HEK293 (cell line): Measurements from ENCODE around the gene ESPNL.

Experiments used
- CTCF ChIA-PET: fragments of 350-600 bp; formaldehyde crosslinking; extraction: SDS; loops from one replicate; lab custom pipeline; 2021; ENCODE audit warnings: antibody characterized with exemption; lab: Yijun Ruan, JAX
- POLR2A ChIA-PET: fragments of 300-600 bp; formaldehyde crosslinking; extraction: SDS; loops from one replicate; lab custom pipeline; 2020; ENCODE audit warnings: antibody characterized with exemption, inconsistent platforms; lab: Yijun Ruan, JAX
- H3K27ac ChIP-seq: fragments of 200-500 bp; sonication (Bioruptor generic); 2 replicates; pipeline ENCODE4 v1.5.1; 2014; ENCODE audit warnings: low read depth, low read length, control low read depth, inconsistent platforms; ENCODE audit errors: extremely low read depth
- H3K36me3 ChIP-seq, 2 experiments: fragments of 200-500 bp in 1 of 2; sonication (Bioruptor generic) in 1 of 2; 1 replicate in 1 of 2; 2 replicates in 1 of 2; pipeline ENCODE4 v1.5.1; 2014 to 2017; ENCODE audit warnings: inconsistent platforms in 2 of 2, low read length in 2 of 2; ENCODE audit not compliant: control insufficient read depth in 2 of 2, insufficient read depth in 1 of 2
- H3K4me1 ChIP-seq: fragments of 200-500 bp; sonication (Bioruptor generic); 2 replicates; pipeline ENCODE4 v1.5.1; 2014; ENCODE audit warnings: mild to moderate bottlenecking, low read length, inconsistent platforms; ENCODE audit not compliant: control insufficient read depth, insufficient read depth
- H3K4me3 ChIP-seq: 2 replicates; pipeline ENCODE4 v1.5.1; 2011; ENCODE audit warnings: low read depth, mild to moderate bottlenecking, control low read depth, low read length, moderate library complexity
- H3K9me3 ChIP-seq: fragments of 200-500 bp; sonication (Bioruptor generic); 2 replicates; pipeline ENCODE4 v1.5.1; 2014; ENCODE audit warnings: low read depth, low read length, inconsistent platforms; ENCODE audit not compliant: control insufficient read depth, insufficient read depth
- BCL11A ChIP-seq: fragments of 450-650 bp; formaldehyde crosslinking; IDR thresholded peaks from 2 replicates; pipeline ENCODE4 v1.5.1; 2016; ENCODE audit warnings: low read depth, missing biosample characterization, missing genetic modification characterization
- PRDM6 ChIP-seq: fragments of 450-650 bp; formaldehyde crosslinking; IDR thresholded peaks from 2 replicates; pipeline ENCODE4 v1.5.1; 2017; ENCODE audit warnings: missing biosample characterization, missing genetic modification characterization
- TSHZ1 ChIP-seq: fragments of 450-650 bp; formaldehyde crosslinking; IDR thresholded peaks from 2 replicates; pipeline ENCODE4 v1.5.1; 2016; ENCODE audit warnings: missing biosample characterization, missing genetic modification characterization, borderline replicate concordance
- YY1 ChIP-seq: fragments of 450-650 bp; formaldehyde crosslinking; IDR thresholded peaks from 2 replicates; pipeline ENCODE4 v1.5.1; 2018; ENCODE audit warnings: missing biosample characterization, missing genetic modification characterization
- ZNF133 ChIP-seq: fragments of 450-650 bp; formaldehyde crosslinking; IDR thresholded peaks from 2 replicates; pipeline ENCODE4 v1.5.1; 2016; ENCODE audit warnings: missing biosample characterization, missing genetic modification characterization
- ZNF174 ChIP-seq: fragments of 450-650 bp; formaldehyde crosslinking; IDR thresholded peaks from 2 replicates; pipeline ENCODE4 v1.5.0; 2017; ENCODE audit warnings: missing biosample characterization, mild to moderate bottlenecking, missing genetic modification characterization
- ZNF211 ChIP-seq: fragments of 450-650 bp; formaldehyde crosslinking; IDR thresholded peaks from 2 replicates; pipeline ENCODE4 v1.5.1; 2016; ENCODE audit warnings: low read depth, missing biosample characterization, missing genetic modification characterization
- ZNF221 ChIP-seq: fragments of 450-650 bp; formaldehyde crosslinking; IDR thresholded peaks from 2 replicates; pipeline ENCODE4 v1.5.1; 2017; ENCODE audit warnings: missing biosample characterization, missing genetic modification characterization, borderline replicate concordance
- ZNF311 ChIP-seq: fragments of 450-650 bp; formaldehyde crosslinking; IDR thresholded peaks from 2 replicates; pipeline ENCODE4 v1.5.1; 2017; ENCODE audit warnings: missing biosample characterization, missing genetic modification characterization, borderline replicate concordance
- ZNF488 ChIP-seq: fragments of 450-650 bp; formaldehyde crosslinking; IDR thresholded peaks from 2 replicates; pipeline ENCODE4 v1.5.1; 2016; ENCODE audit warnings: missing biosample characterization, missing genetic modification characterization
- ZNF521 ChIP-seq: fragments of 450-650 bp; formaldehyde crosslinking; IDR thresholded peaks from 2 replicates; pipeline ENCODE4 v1.5.1; 2017; ENCODE audit warnings: missing biosample characterization, mild to moderate bottlenecking, missing genetic modification characterization
- ZNF610 ChIP-seq: fragments of 450-650 bp; formaldehyde crosslinking; IDR thresholded peaks from 2 replicates; pipeline ENCODE4 v1.5.1; 2016; ENCODE audit warnings: missing biosample characterization, missing genetic modification characterization, borderline replicate concordance
- ZNF704 ChIP-seq: fragments of 450-650 bp; formaldehyde crosslinking; IDR thresholded peaks from 2 replicates; pipeline ENCODE4 v1.5.1; 2016; ENCODE audit warnings: missing biosample characterization, missing genetic modification characterization
- ZNF768 ChIP-seq: fragments of 450-650 bp; formaldehyde crosslinking; IDR thresholded peaks from 2 replicates; pipeline ENCODE4 v1.5.1; 2018; ENCODE audit warnings: missing biosample characterization, mild to moderate bottlenecking, missing genetic modification characterization
- ZSCAN18 ChIP-seq: fragments of 450-650 bp; formaldehyde crosslinking; IDR thresholded peaks from 2 replicates; pipeline ENCODE4 v1.5.1; 2016; ENCODE audit warnings: missing biosample characterization, missing genetic modification characterization
- ZXDB ChIP-seq: fragments of 450-650 bp; formaldehyde crosslinking; IDR thresholded peaks from 2 replicates; pipeline ENCODE4 v1.5.1; 2016; ENCODE audit warnings: missing biosample characterization, missing genetic modification characterization
- TF ChIP-seq, protein P1 (sequence below): fragments of 450-650 bp; formaldehyde crosslinking; IDR thresholded peaks from 2 replicates; pipeline ENCODE4 v1.5.1; 2016; ENCODE audit warnings: missing biosample characterization, missing genetic modification characterization
- TF ChIP-seq, protein P2 (sequence below): fragments of 450-650 bp; formaldehyde crosslinking; IDR thresholded peaks from 2 replicates; pipeline ENCODE4 v1.5.1; 2017; ENCODE audit warnings: missing biosample characterization, missing genetic modification characterization

The ESPNL gene

DNA sequence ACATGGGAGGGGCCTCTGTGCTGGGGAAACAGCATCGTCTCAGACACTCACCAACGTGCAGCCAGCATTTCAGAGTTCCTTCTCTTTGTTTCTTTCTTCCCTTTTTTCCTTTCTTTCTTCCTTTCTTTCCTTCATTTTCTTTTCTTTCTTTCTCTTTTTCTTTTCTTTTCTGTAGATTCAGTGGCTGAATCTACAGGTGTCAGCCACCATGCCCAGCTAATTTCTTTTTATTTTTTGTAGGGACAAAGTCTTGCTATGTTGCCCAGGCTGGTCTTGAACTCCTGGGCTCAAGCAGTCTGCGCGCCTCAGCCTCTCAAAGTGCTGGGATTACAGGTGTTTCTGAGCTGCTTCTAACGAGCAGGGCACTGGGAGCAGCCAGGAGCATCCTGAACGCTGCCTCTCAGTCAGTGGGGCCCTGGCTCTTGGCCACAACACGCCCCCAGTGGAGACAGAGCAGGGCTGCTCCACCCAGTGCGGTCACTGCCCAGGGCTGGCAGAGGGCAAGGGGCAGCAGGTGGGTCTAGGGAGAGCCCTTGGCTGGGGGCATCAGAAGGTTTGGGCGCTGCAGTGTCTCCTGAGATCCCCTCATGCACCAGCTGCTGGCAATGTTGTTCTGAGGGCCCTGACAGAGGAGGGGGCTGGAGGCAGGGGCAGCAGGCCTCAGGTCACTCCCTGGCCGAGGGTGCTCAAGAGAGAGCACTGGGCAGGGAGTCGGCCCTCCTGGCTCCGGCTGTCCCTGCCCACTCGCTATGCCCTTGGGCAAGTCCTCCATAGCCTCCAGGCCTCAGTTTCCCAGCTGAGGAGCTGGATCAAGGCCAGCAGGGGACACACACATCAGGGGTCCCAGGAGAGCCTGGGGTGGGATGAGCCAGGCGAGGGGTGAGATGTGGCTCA is 33.6 kb downstream of the ESPNL start (continued):
- TF ChIP-seq ZNF768, result no peak
- TF ChIP-seq, all 188 proteins: peak for 5

GRCh38 chr2:238134393-238134785 is 34.2 kb downstream of the ESPNL start:
- TF ChIP-seq PRDM6 (tag by site-specific recombination) (no peak), YY1 (tag by site-specific recombination) (no peak), ZNF521 (no peak), ZNF488 (tag by site-specific recombination) (no peak), ZNF311 (tag by site-specific recombination) (no peak), ZXDB (tag by site-specific recombination) (no peak), ZNF704 (tag by site-specific recombination) (no peak), ZNF174 (no peak), ZNF211 (tag by site-specific recombination) (no peak), ZNF133 (tag by site-specific recombination) (no peak), ZNF221 (tag by site-specific recombination) (no peak), ZNF610 (tag by site-specific recombination) (no peak), ZSCAN18 (no peak)
- TF ChIP-seq, protein P1, sequence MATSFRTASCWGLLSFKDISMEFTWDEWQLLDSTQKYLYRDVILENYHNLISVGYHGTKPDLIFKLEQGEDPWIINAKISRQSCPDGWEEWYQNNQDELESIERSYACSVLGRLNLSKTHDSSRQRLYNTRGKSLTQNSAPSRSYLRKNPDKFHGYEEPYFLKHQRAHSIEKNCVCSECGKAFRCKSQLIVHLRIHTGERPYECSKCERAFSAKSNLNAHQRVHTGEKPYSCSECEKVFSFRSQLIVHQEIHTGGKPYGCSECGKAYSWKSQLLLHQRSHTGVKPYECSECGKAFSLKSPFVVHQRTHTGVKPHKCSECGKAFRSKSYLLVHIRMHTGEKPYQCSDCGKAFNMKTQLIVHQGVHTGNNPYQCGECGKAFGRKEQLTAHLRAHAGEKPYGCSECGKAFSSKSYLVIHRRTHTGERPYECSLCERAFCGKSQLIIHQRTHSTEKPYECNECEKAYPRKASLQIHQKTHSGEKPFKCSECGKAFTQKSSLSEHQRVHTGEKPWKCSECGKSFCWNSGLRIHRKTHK (tag by site-specific recombination), result no peak
- Histone ChIP-seq H3K36me3 (no peaks in the 10 kb centered on the region), H3K27ac (no peak overlapping the region), H3K4me1 (no peaks in the 10 kb centered on the region), H3K9me3 (no peaks in the 10 kb centered on the region), H3K4me3 (no peak overlapping the region)
- CTCF ChIA-PET, result interaction anchor here (0.6 kb wide), 1 partner anchor 356 kb away, joined by 3 read pairs; no protein-coding TSS in a partner anchor
- POLR2A ChIA-PET, result no interaction called here

DNA sequence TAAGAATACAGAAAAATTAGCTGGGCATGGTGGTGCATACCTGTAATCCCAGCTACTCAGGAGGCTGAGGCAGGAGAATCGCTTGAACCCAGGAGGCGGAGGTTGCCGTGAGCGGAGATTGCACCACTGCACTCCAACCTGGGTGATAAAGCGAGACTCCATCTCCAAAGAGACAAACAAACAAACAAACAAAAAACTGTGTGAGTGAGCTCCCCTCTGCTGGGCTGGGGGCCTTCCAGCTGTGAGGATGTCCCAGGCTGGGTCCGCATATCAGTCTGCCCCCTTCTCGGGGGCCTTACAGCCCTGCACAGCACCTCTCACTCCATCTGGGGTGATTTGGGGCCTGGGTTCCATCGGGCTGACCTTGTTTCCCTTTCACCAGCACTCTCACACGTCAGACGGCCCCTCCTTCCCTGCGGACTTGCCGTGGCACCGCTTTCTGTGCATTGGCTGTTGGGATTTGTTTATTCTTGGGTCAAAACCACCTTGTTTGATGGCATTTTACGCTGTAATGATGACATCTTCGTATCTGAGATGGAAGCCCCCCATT is 35.5 kb downstream of the ESPNL start:
- Histone ChIP-seq H3K4me1 (no peaks in the 10 kb centered on the region), H3K9me3 (no peaks in the 10 kb centered on the region), H3K4me3 (no peak overlapping the region), H3K36me3 (no peaks in the 10 kb centered on the region), H3K27ac (no peak overlapping the region)
- CTCF ChIA-PET, result no interaction called here
- POLR2A ChIA-PET, result no interaction called here
- TF ChIP-seq ZSCAN18 (no peak), TSHZ1 (tag by site-specific recombination) (no peak), BCL11A (no peak)
- TF ChIP-seq, protein P2, sequence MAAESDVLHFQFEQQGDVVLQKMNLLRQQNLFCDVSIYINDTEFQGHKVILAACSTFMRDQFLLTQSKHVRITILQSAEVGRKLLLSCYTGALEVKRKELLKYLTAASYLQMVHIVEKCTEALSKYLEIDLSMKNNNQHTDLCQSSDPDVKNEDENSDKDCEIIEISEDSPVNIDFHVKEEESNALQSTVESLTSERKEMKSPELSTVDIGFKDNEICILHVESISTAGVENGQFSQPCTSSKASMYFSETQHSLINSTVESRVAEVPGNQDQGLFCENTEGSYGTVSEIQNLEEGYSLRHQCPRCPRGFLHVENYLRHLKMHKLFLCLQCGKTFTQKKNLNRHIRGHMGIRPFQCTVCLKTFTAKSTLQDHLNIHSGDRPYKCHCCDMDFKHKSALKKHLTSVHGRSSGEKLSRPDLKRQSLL, result no peak
